CD4-positive, alpha-beta T cell (primary cell): ENCODE data around the gene SUPT16H. TPM values are rescaled to one million over a fixed set of nuclear protein-coding genes. Genes with fewer than 3 reads are reported as not detected.

Source experiments
- ATAC-seq: fragments of 200-7000 bp; cut with Tn5 transposase; one replicate; pipeline ENCODE4 v1.10.0; 2022; ENCODE audit warnings: mild to moderate bottlenecking; ENCODE audit not compliant: poor library complexity
- CTCF ChIA-PET: fragments of 350-600 bp; sonication (Branson Sonifier 250); formaldehyde crosslinking; loops from one replicate; lab custom pipeline; 2021; ENCODE audit warnings: antibody characterized with exemption, inconsistent platforms; lab: Charles Lee
- POLR2A ChIA-PET: fragments of 350-600 bp; sonication (Branson Sonifier 250); formaldehyde crosslinking; loops from one replicate; lab custom pipeline; 2021; ENCODE audit warnings: antibody characterized with exemption, inconsistent platforms; lab: Charles Lee
- DNase-seq, 14 experiments: peaks; one replicate each; pipeline ENCODE4 v3.0.0-alpha.2; 2013 to 2020; ENCODE audit warnings: mixed read lengths in 2 of 14
- H3K27ac ChIP-seq, 2 donors: one replicate each; pipeline versions ENCODE4 v1.5.1 to v1.7.0; 2013; ENCODE audit warnings: low read length in 2 of 2, low read depth in 1 of 2, mild to moderate bottlenecking in 1 of 2
- H3K27me3 ChIP-seq, 2 experiments: 1 replicate in 1 of 2; 2 replicates in 1 of 2; pipeline versions ENCODE4 v1.6.1 to v1.7.0; 2013; ENCODE audit warnings: low read length in 2 of 2, control low read depth in 1 of 2, mild to moderate bottlenecking in 1 of 2, moderate library complexity in 1 of 2; ENCODE audit not compliant: insufficient read depth in 2 of 2, control insufficient read depth in 1 of 2
- H3K36me3 ChIP-seq: one replicate; pipeline ENCODE4 v1.6.1; 2013; ENCODE audit warnings: low read length, control low read depth; ENCODE audit not compliant: insufficient read depth
- H3K4me1 ChIP-seq: one replicate; pipeline ENCODE4 v1.6.1; 2013; ENCODE audit warnings: low read length, control low read depth; ENCODE audit not compliant: insufficient read depth
- H3K4me3 ChIP-seq: one replicate; pipeline ENCODE4 v1.5.1; 2013; ENCODE audit warnings: mild to moderate bottlenecking, low read length, moderate library complexity
- H3K9me3 ChIP-seq, 2 experiments: 1 replicate in 1 of 2; 2 replicates in 1 of 2; pipeline versions ENCODE4 v1.6.1 to v1.7.0; 2013; ENCODE audit warnings: low read length in 2 of 2, mild to moderate bottlenecking in 2 of 2, control low read depth in 1 of 2, moderate library complexity in 1 of 2; ENCODE audit not compliant: control insufficient read depth in 1 of 2, insufficient read depth in 1 of 2
- H3K27ac Mint-ChIP-seq: one replicate; pipeline ENCODE4 v1.8.0; 2020; ENCODE audit warnings: mixed read lengths
- H3K27me3 Mint-ChIP-seq: one replicate; pipeline ENCODE4 v1.8.0; 2021; ENCODE audit warnings: mixed read lengths
- H3K36me3 Mint-ChIP-seq: one replicate; pipeline ENCODE4 v1.8.0; 2021; ENCODE audit warnings: low read depth, mixed read lengths
- H3K4me1 Mint-ChIP-seq: one replicate; pipeline ENCODE4 v1.8.0; 2021; ENCODE audit warnings: low read depth, mixed read lengths
- H3K4me3 Mint-ChIP-seq: one replicate; pipeline ENCODE4 v1.8.0; 2020; ENCODE audit warnings: mild to moderate bottlenecking, mixed read lengths
- H3K9me3 Mint-ChIP-seq: one replicate; pipeline ENCODE4 v1.8.0; 2020; ENCODE audit warnings: mixed read lengths
- intact Hi-C, 2 experiments: fragments of 100-400 bp; cut with DNase I in 1 of 2; cut with micrococcal nuclease in 1 of 2; formaldehyde crosslinking; loops; one replicate each; pipeline versions ENCODE4 v1.15.1 to v1.9.0; 2023 to 2025; cut with DNase I, micrococcal nuclease
- total RNA-seq, 174 experiments: library from RNA in 2 of 174; stranded (reverse) in 2 of 174; gene quantifications; one replicate each; pipeline ENCODE4 v1.2.3 and lab custom pipeline; 2021 to 2026
- TF ChIP-seq, protein P1 (sequence below): fragments of 200-600 bp; IDR thresholded peaks from one replicate; pipeline ENCODE4 v1.8.0; 2022; ENCODE audit warnings: antibody characterized with exemption, mild to moderate bottlenecking

The SUPT16H gene
- total RNA-seq, 2 experiments from 2014 or later = 47.8 to 50.8 TPM

DNA sequence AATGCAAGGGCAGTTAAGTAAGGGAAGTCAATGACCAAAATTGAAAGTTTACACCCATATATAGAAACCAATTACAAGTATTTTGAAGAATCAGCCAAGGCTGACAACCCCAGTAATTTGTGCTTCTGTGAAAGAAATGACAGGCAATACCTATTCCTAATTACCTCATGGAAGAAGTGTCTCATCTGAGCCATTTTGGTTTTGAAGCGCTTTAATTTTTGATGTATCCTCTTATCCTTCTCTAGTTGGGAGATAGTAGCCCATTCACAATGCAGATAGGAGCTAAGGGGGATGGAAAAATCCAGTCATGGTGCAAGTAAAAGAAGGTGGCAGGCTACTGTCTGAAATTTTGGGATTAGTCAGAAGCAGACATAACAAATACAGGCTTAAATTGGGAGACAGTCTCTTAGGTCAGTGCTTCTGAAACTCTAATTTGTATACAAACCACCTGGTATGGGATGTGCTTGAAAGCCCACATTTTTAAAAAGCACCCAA is 30.4 kb upstream of the SUPT16H start:
- H3K36me3 ChIP-seq = peaks cover 78% of the 10 kb centered on the region
- H3K4me3 Mint-ChIP-seq = no peak overlapping the region
- H3K4me1 ChIP-seq = no peaks in the 10 kb centered on the region
- H3K27me3 ChIP-seq = no peaks in the 10 kb centered on the region
- intact Hi-C loops = no loop called here
- H3K27me3 Mint-ChIP-seq = no peaks in the 10 kb centered on the region
- ATAC-seq (no peak), DNase-seq (no peak)
- TF ChIP-seq, protein P1, sequence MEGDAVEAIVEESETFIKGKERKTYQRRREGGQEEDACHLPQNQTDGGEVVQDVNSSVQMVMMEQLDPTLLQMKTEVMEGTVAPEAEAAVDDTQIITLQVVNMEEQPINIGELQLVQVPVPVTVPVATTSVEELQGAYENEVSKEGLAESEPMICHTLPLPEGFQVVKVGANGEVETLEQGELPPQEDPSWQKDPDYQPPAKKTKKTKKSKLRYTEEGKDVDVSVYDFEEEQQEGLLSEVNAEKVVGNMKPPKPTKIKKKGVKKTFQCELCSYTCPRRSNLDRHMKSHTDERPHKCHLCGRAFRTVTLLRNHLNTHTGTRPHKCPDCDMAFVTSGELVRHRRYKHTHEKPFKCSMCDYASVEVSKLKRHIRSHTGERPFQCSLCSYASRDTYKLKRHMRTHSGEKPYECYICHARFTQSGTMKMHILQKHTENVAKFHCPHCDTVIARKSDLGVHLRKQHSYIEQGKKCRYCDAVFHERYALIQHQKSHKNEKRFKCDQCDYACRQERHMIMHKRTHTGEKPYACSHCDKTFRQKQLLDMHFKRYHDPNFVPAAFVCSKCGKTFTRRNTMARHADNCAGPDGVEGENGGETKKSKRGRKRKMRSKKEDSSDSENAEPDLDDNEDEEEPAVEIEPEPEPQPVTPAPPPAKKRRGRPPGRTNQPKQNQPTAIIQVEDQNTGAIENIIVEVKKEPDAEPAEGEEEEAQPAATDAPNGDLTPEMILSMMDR = no peak
- no peaks in the 10 kb centered on the region for H3K4me1 Mint-ChIP-seq
- peaks cover 91% of the 10 kb centered on the region for H3K36me3 Mint-ChIP-seq
- H3K27ac Mint-ChIP-seq = no peak overlapping the region
- CTCF ChIA-PET = interaction anchor here (0.9 kb wide), 1 partner anchor 10 kb away, joined by 3 read pairs; no protein-coding TSS in a partner anchor
- POLR2A ChIA-PET = no interaction called here
- H3K9me3 Mint-ChIP-seq = no peaks in the 10 kb centered on the region
- no peak overlapping the region for H3K4me3 ChIP-seq
- H3K27ac ChIP-seq = no peak overlapping the region
- no peaks in the 10 kb centered on the region for H3K9me3 ChIP-seq

DNA sequence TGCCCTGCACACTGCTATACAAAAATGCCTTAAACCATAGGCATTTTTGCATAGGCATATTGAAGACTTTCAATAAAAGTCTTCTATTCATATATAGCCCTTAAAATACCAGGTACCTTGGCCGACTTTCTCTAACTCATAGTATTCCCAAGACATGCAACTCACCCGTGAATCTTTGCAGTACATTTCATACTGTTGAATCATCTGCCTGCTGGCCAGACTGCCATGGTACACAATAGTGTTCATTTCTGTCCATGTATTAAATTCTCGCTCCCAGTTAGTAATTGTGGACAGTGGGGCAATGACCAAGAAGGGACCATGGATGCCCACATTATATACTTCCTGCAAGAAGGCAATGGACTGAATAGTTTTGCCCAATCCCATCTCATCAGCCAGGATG is 24.3 kb upstream of the SUPT16H start:
- no peaks in the 10 kb centered on the region for H3K4me1 Mint-ChIP-seq
- TF ChIP-seq, protein P1 = no peak
- ATAC-seq (no peak), DNase-seq (no peak)
- H3K27me3 Mint-ChIP-seq = no peaks in the 10 kb centered on the region
- H3K27ac ChIP-seq = no peak overlapping the region
- no peaks in the 10 kb centered on the region for H3K27me3 ChIP-seq
- ChIA-PET CTCF (no interaction called here), POLR2A (interaction anchor here (1.0 to 1.1 kb wide), 2 partner anchors 43 to 176 kb away, joined by 3 to 4 read pairs; no protein-coding TSS in a partner anchor)
- no peaks in the 10 kb centered on the region for H3K9me3 ChIP-seq
- no peak overlapping the region for H3K4me3 ChIP-seq
- H3K36me3 ChIP-seq = peaks cover 90% of the 10 kb centered on the region
- H3K27ac Mint-ChIP-seq = no peak overlapping the region
- H3K4me3 Mint-ChIP-seq = no peak overlapping the region
- intact Hi-C loops = no loop called here
- peaks cover 96% of the 10 kb centered on the region for H3K36me3 Mint-ChIP-seq
- H3K4me1 ChIP-seq = no peaks in the 10 kb centered on the region
- no peaks in the 10 kb centered on the region for H3K9me3 Mint-ChIP-seq

DNA sequence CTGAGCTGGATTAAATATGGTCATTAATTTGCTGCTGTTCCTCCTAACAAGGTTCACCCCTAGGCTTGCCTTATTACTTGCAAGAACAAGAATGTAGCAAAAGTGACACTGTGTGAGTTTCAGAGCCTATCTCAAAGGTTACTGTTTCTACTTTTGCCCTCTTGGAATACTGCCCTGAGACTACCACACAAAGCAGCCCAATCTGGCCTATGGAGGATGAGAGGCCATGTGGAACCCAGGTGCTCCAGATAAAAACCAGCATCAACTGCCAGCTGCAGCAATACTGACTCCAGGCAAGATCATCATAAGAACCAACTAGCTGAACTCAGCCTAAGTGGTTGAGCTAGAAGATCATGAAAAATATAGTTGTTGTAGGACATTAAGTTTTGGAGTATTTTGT is 22.4 kb upstream of the SUPT16H start:
- Mint-ChIP-seq H3K27ac (no peak overlapping the region), H3K9me3 (no peaks in the 10 kb centered on the region), H3K4me3 (no peak overlapping the region), H3K36me3 (peaks cover 96% of the 10 kb centered on the region), H3K27me3 (no peaks in the 10 kb centered on the region), H3K4me1 (no peaks in the 10 kb centered on the region)
- Histone ChIP-seq H3K36me3 (peaks cover 92% of the 10 kb centered on the region), H3K4me1 (no peaks in the 10 kb centered on the region), H3K27ac (no peak overlapping the region), H3K27me3 (no peaks in the 10 kb centered on the region), H3K9me3 (no peaks in the 10 kb centered on the region), H3K4me3 (no peak overlapping the region)
- CTCF ChIA-PET = no interaction called here
- TF ChIP-seq, protein P1 = no peak
- POLR2A ChIA-PET = interaction anchor here (1.0 kb wide), 1 partner anchor 22 kb away, joined by 3 read pairs; no protein-coding TSS in a partner anchor
- DNase-seq = no peak
- ATAC-seq = no peak
- intact Hi-C loops = no loop called here
